Stimulated activated naive CD8-positive, alpha-beta T cell treated with anti-CD3 and anti-CD28 coated beads, Interleukin-15, amount 100 ng/mL, for 72 hours (primary cell): Measurements from ENCODE around the gene PIGQ.

Experiments
- ATAC-seq: fragments of 150-1000 bp; cut with Tn5 transposase; 2 replicates; pipeline ENCODE4 v1.10.0; 2021; ENCODE audit warnings: mild to moderate bottlenecking, moderate library complexity
- DNase-seq, 2 donors: peaks; one replicate each; pipeline ENCODE4 v3.0.0; 2021 to 2022
- H3K27ac Mint-ChIP-seq, 2 donors: one replicate each; pipeline ENCODE4 v1.8.0; 2022; ENCODE audit warnings: mild to moderate bottlenecking in 2 of 2, mixed read lengths in 2 of 2, moderate library complexity in 2 of 2
- H3K27me3 Mint-ChIP-seq: one replicate; pipeline ENCODE4 v1.8.0; 2022; ENCODE audit warnings: mixed read lengths
- H3K4me1 Mint-ChIP-seq: one replicate; pipeline ENCODE4 v1.8.0; 2022; ENCODE audit warnings: mild to moderate bottlenecking, mixed read lengths
- H3K4me3 Mint-ChIP-seq, 2 donors: one replicate each; pipeline ENCODE4 v1.8.0; 2022; ENCODE audit warnings: mild to moderate bottlenecking in 2 of 2, mixed read lengths in 2 of 2, moderate library complexity in 1 of 2
- H3K9me3 Mint-ChIP-seq, 2 donors: one replicate each; pipeline ENCODE4 v1.8.0; 2022; ENCODE audit warnings: mixed read lengths in 2 of 2

Gene PIGQ

GRCh38 chr16:610513-611381 is 41.0 kb downstream of the PIGQ start:
- DNase-seq (peak; percentile 51 to 62), ATAC-seq (peak; percentile 73)
- Mint-ChIP-seq H3K27ac (peak overlapping the region in 1 of 2 donors; percentile 40), H3K4me1 (peaks cover 21% of the 10 kb centered on the region), H3K27me3 (no peaks in the 10 kb centered on the region), H3K4me3 (no peak overlapping the region), H3K9me3 (no peaks in the 10 kb centered on the region)

- H3K4me3 Mint-ChIP-seq = no peak overlapping the region
- H3K27ac Mint-ChIP-seq = no peak overlapping the region
- no peaks in the 10 kb centered on the region for H3K9me3 Mint-ChIP-seq
- H3K4me1 Mint-ChIP-seq = peaks cover 5% of the 10 kb centered on the region
- H3K27me3 Mint-ChIP-seq = no peaks in the 10 kb centered on the region
- no peak for ATAC-seq
- DNase-seq = no peak
These were observed 45.4 kb downstream of the PIGQ start for GRCh38 chr16:615122-615521.

GRCh38 chr16:616733-617586 is 47.2 kb downstream of the PIGQ start:
- peak overlapping the region in 1 of 2 donors; percentile 27 for H3K27ac Mint-ChIP-seq
- no peaks in the 10 kb centered on the region for H3K27me3 Mint-ChIP-seq
- H3K4me3 Mint-ChIP-seq = no peak overlapping the region
- peaks cover 5% of the 10 kb centered on the region for H3K4me1 Mint-ChIP-seq
- ATAC-seq = no peak
- DNase-seq = no peak
- H3K9me3 Mint-ChIP-seq = no peaks in the 10 kb centered on the region

GRCh38 chr16:617855-618254 is 48.1 kb downstream of the PIGQ start:
- Mint-ChIP-seq H3K27ac (no peak overlapping the region), H3K27me3 (no peaks in the 10 kb centered on the region), H3K4me3 (no peak overlapping the region), H3K4me1 (peaks cover 5% of the 10 kb centered on the region), H3K9me3 (no peaks in the 10 kb centered on the region)
- DNase-seq (no peak), ATAC-seq (no peak)

GRCh38 chr16:619476-620100 is 49.8 kb downstream of the PIGQ start:
- H3K4me3 Mint-ChIP-seq = no peak overlapping the region
- no peaks in the 10 kb centered on the region for H3K9me3 Mint-ChIP-seq
- no peak for DNase-seq
- H3K27ac Mint-ChIP-seq = no peak overlapping the region
- no peak for ATAC-seq
- no peaks in the 10 kb centered on the region for H3K27me3 Mint-ChIP-seq
- H3K4me1 Mint-ChIP-seq = peaks cover 5% of the 10 kb centered on the region

GRCh38 chr16:620700-621525 is 51.1 kb downstream of the PIGQ start:
- DNase-seq = no peak
- Mint-ChIP-seq H3K9me3 (no peaks in the 10 kb centered on the region), H3K4me1 (peaks cover 5% of the 10 kb centered on the region), H3K27me3 (no peaks in the 10 kb centered on the region), H3K4me3 (no peak overlapping the region), H3K27ac (no peak overlapping the region)
- ATAC-seq = no peak

GRCh38 chr16:621526-622105 is 51.8 kb downstream of the PIGQ start:
- DNase-seq = no peak
- no peaks in the 10 kb centered on the region for H3K9me3 Mint-ChIP-seq
- ATAC-seq = no peak
- H3K4me3 Mint-ChIP-seq = no peak overlapping the region
- no peaks in the 10 kb centered on the region for H3K27me3 Mint-ChIP-seq
- no peak overlapping the region for H3K27ac Mint-ChIP-seq
- H3K4me1 Mint-ChIP-seq = peaks cover 5% of the 10 kb centered on the region

- Mint-ChIP-seq H3K27ac (no peak overlapping the region), H3K4me1 (peaks cover 5% of the 10 kb centered on the region), H3K9me3 (no peaks in the 10 kb centered on the region), H3K4me3 (no peak overlapping the region), H3K27me3 (no peaks in the 10 kb centered on the region)
- no peak for DNase-seq
- ATAC-seq = no peak
These were observed 53.1 kb downstream of the PIGQ start for GRCh38 chr16:622920-623280.

GRCh38 chr16:624526-625070 is 54.8 kb downstream of the PIGQ start:
- Mint-ChIP-seq H3K9me3 (no peaks in the 10 kb centered on the region), H3K27ac (no peak overlapping the region), H3K4me3 (no peak overlapping the region), H3K4me1 (peaks cover 5% of the 10 kb centered on the region), H3K27me3 (no peaks in the 10 kb centered on the region)
- no peak for ATAC-seq
- DNase-seq = no peak

GRCh38 chr16:625117-625976 is 55.6 kb downstream of the PIGQ start:
- no peaks in the 10 kb centered on the region for H3K27me3 Mint-ChIP-seq
- no peak for DNase-seq
- H3K27ac Mint-ChIP-seq = no peak overlapping the region
- peaks cover 5% of the 10 kb centered on the region for H3K4me1 Mint-ChIP-seq
- ATAC-seq = no peak
- no peaks in the 10 kb centered on the region for H3K9me3 Mint-ChIP-seq
- no peak overlapping the region for H3K4me3 Mint-ChIP-seq

- H3K27me3 Mint-ChIP-seq = no peaks in the 10 kb centered on the region
- H3K9me3 Mint-ChIP-seq = no peaks in the 10 kb centered on the region
- peaks cover 5% of the 10 kb centered on the region for H3K4me1 Mint-ChIP-seq
- no peak for DNase-seq
- H3K4me3 Mint-ChIP-seq = no peak overlapping the region
- ATAC-seq = no peak
- no peak overlapping the region for H3K27ac Mint-ChIP-seq
These were observed 56.4 kb downstream of the PIGQ start for GRCh38 chr16:625977-626765.

- H3K4me1 Mint-ChIP-seq = no peaks in the 10 kb centered on the region
- no peak overlapping the region for H3K27ac Mint-ChIP-seq
- H3K4me3 Mint-ChIP-seq = no peak overlapping the region
- DNase-seq (no peak), ATAC-seq (no peak)
- no peaks in the 10 kb centered on the region for H3K9me3 Mint-ChIP-seq
- H3K27me3 Mint-ChIP-seq = no peaks in the 10 kb centered on the region
These were observed 57.2 kb downstream of the PIGQ start for GRCh38 chr16:626787-627453.
